ENCODE results near the gene PTGER4. TPM values are rescaled to one million over a fixed set of nuclear protein-coding genes. Genes with fewer than 3 reads are reported as not detected.

The PTGER4 gene
- polyA plus RNA-seq, 1 of the 3 experiments (the other 2 are of a cell fraction), result not detected

DNA sequence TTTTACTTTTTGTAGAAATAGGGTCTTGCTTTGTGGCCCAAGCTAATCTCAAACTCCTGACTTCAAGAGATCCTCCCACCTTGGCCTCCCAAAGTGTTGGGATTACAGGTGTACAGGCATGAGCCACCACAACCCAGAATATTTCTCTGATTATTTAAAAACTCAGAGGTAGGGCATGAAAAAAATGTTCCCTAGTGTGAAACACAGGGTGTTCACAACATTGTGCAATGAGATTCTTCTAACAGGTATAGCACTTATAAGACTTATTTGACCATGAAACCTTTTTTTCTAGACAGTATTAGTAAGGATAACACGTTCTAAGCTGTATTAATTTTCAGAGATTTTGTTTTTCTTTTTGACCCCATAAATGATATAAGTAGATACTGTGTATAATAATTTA lies 13.1 kb upstream of the PTGER4 start:
- ChIA-PET CTCF (no interaction called here), POLR2A (no interaction called here)
- Histone ChIP-seq H3K4me1 (ENCODE audit: control insufficient read depth in 1 of 2, insufficient read depth in 2 of 2, low read depth in 1 of 2, low read length in 1 of 2) (no peaks in the 10 kb centered on the region), H3K9me3 (no peaks in the 10 kb centered on the region), H3K27ac (ENCODE audit: low read depth in 2 of 2, low read length in 1 of 2) (no peak overlapping the region), H3K79me2 (ENCODE audit: insufficient read depth) (no peaks in the 10 kb centered on the region), H3K36me3 (replicated peaks in 1 of 2; ENCODE audit: control insufficient read depth in 1 of 2, insufficient read depth in 2 of 2, low read length in 1 of 2) (no peaks in the 10 kb centered on the region), H3K27me3 (ENCODE audit: insufficient read depth) (peaks cover 13% of the 10 kb centered on the region), H3F3A (replicated peaks; ENCODE audit: insufficient read depth) (no peaks in the 10 kb centered on the region), H3K9ac (no peak overlapping the region), H3K4me3 (ENCODE audit: low read depth in 2 of 2, low read length in 1 of 2) (no peak overlapping the region), H2AFZ (ENCODE audit: low read depth) (no peak overlapping the region), H3K9me2 (no peaks in the 10 kb centered on the region), H3K4me2 (no peak overlapping the region), H4K20me1 (ENCODE audit: insufficient read depth) (no peaks in the 10 kb centered on the region)
- no peak for TF ChIP-seq TEAD4 (IDR thresholded peaks at IDR 0.05; ENCODE audit: borderline replicate concordance, insufficient read depth)
- TF ChIP-seq, protein P1, sequence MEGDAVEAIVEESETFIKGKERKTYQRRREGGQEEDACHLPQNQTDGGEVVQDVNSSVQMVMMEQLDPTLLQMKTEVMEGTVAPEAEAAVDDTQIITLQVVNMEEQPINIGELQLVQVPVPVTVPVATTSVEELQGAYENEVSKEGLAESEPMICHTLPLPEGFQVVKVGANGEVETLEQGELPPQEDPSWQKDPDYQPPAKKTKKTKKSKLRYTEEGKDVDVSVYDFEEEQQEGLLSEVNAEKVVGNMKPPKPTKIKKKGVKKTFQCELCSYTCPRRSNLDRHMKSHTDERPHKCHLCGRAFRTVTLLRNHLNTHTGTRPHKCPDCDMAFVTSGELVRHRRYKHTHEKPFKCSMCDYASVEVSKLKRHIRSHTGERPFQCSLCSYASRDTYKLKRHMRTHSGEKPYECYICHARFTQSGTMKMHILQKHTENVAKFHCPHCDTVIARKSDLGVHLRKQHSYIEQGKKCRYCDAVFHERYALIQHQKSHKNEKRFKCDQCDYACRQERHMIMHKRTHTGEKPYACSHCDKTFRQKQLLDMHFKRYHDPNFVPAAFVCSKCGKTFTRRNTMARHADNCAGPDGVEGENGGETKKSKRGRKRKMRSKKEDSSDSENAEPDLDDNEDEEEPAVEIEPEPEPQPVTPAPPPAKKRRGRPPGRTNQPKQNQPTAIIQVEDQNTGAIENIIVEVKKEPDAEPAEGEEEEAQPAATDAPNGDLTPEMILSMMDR (IDR thresholded peaks at IDR 0.05), result no peak
- WGBS (ENCODE audit: low lambda C conversion rate), result 2% methylated on average over 1 of the region's 1 CpG
- DNase-seq, result no peak

DNA sequence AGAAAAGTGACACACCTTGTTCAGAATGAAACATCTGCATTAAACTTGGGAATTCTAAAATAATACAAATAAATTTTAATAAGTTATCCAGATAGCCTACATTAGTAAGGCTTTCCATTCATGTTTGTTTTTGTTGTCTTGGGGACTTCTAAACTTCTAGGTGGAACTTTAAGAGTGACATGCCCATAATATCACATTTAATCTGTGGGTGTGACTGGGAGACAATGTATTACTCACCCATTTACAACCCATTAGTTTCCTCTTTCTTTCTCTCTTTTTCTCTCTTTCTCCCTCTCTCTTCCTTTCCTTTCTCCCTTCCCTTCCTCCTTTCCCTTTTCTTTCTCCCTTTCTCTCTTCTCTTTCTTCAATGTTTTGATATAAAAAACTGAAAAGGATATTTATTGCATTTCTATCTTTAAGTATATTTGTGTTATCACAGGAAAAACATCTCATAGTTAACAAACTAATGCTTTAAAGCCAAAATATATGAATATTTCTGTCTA lies 12.5 kb upstream of the PTGER4 start:
- H3K4me3 ChIP-seq (ENCODE audit: low read depth in 2 of 2, low read length in 1 of 2), result no peak overlapping the region
- CTCF ChIA-PET, result no interaction called here
- H3K27me3 ChIP-seq (ENCODE audit: insufficient read depth), result peaks cover 13% of the 10 kb centered on the region
- H3K9ac ChIP-seq, result no peak overlapping the region
- H3F3A ChIP-seq (replicated peaks; ENCODE audit: insufficient read depth), result no peaks in the 10 kb centered on the region
- no peaks in the 10 kb centered on the region for H3K79me2 ChIP-seq (ENCODE audit: insufficient read depth)
- H3K4me2 ChIP-seq, result no peak overlapping the region
- no peaks in the 10 kb centered on the region for H3K4me1 ChIP-seq (ENCODE audit: control insufficient read depth in 1 of 2, insufficient read depth in 2 of 2, low read depth in 1 of 2, low read length in 1 of 2)
- H3K9me2 ChIP-seq, result no peaks in the 10 kb centered on the region
- TF ChIP-seq, protein P1 (IDR thresholded peaks at IDR 0.05), result no peak
- no peak for TF ChIP-seq MEF2A (IDR thresholded peaks at IDR 0.05; ENCODE audit: borderline replicate concordance, low read depth)
- no peak for TF ChIP-seq NFIC (IDR thresholded peaks at IDR 0.05; ENCODE audit: borderline replicate concordance)
- TF ChIP-seq, protein P2, sequence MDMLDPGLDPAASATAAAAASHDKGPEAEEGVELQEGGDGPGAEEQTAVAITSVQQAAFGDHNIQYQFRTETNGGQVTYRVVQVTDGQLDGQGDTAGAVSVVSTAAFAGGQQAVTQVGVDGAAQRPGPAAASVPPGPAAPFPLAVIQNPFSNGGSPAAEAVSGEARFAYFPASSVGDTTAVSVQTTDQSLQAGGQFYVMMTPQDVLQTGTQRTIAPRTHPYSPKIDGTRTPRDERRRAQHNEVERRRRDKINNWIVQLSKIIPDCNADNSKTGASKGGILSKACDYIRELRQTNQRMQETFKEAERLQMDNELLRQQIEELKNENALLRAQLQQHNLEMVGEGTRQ (IDR thresholded peaks at IDR 0.05; ENCODE audit: borderline replicate concordance, low read depth, low read length), result no peak
- no peak for TF ChIP-seq JUND (IDR thresholded peaks at IDR 0.05)
- no peak for TF ChIP-seq TCF12 (IDR thresholded peaks at IDR 0.05)
- TF ChIP-seq ELF1 (IDR thresholded peaks at IDR 0.05), result no peak
- TF ChIP-seq, protein P3, sequence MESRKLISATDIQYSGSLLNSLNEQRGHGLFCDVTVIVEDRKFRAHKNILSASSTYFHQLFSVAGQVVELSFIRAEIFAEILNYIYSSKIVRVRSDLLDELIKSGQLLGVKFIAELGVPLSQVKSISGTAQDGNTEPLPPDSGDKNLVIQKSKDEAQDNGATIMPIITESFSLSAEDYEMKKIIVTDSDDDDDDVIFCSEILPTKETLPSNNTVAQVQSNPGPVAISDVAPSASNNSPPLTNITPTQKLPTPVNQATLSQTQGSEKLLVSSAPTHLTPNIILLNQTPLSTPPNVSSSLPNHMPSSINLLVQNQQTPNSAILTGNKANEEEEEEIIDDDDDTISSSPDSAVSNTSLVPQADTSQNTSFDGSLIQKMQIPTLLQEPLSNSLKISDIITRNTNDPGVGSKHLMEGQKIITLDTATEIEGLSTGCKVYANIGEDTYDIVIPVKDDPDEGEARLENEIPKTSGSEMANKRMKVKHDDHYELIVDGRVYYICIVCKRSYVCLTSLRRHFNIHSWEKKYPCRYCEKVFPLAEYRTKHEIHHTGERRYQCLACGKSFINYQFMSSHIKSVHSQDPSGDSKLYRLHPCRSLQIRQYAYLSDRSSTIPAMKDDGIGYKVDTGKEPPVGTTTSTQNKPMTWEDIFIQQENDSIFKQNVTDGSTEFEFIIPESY (IDR thresholded peaks at IDR 0.05; ENCODE audit: borderline replicate concordance, low read depth), result no peak
- no peak for TF ChIP-seq RXRA (IDR thresholded peaks at IDR 0.05; ENCODE audit: borderline replicate concordance, low read depth)
- TF ChIP-seq GABPA (IDR thresholded peaks at IDR 0.05; ENCODE audit: low read depth), result no peak
- no peak for TF ChIP-seq RFX5 (IDR thresholded peaks at IDR 0.05; ENCODE audit: low read length)
- TF ChIP-seq FOXJ3 (CRISPR knock-in tag; IDR thresholded peaks at IDR 0.05), result no peak
- TF ChIP-seq, protein P4, sequence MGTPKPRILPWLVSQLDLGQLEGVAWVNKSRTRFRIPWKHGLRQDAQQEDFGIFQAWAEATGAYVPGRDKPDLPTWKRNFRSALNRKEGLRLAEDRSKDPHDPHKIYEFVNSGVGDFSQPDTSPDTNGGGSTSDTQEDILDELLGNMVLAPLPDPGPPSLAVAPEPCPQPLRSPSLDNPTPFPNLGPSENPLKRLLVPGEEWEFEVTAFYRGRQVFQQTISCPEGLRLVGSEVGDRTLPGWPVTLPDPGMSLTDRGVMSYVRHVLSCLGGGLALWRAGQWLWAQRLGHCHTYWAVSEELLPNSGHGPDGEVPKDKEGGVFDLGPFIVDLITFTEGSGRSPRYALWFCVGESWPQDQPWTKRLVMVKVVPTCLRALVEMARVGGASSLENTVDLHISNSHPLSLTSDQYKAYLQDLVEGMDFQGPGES (IDR thresholded peaks at IDR 0.05; ENCODE audit: low read depth, low read length), result no peak
- no peak for TF ChIP-seq SMC3 (IDR thresholded peaks at IDR 0.05; ENCODE audit: low read depth, low read length)
- DNase-seq, result no peak
- POLR2A ChIA-PET, result no interaction called here
- no peak overlapping the region for H2AFZ ChIP-seq (ENCODE audit: low read depth)
- no peaks in the 10 kb centered on the region for H4K20me1 ChIP-seq (ENCODE audit: insufficient read depth)
- no peaks in the 10 kb centered on the region for H3K36me3 ChIP-seq (replicated peaks in 1 of 2; ENCODE audit: control insufficient read depth in 1 of 2, insufficient read depth in 2 of 2, low read length in 1 of 2)
- H3K27ac ChIP-seq (ENCODE audit: low read depth in 2 of 2, low read length in 1 of 2), result no peak overlapping the region
- H3K9me3 ChIP-seq, result no peaks in the 10 kb centered on the region

Measured in SK-N-SH (cell line).